GM19397 (cell line): ENCODE results near the gene RNF150.
A peak's percentile ranks its signal among the peaks of the same experiment; 100 is the strongest.
"Not testable (repeated sequence)": the region's sequence is repeated elsewhere in the genome, so short reads cannot be mapped to it uniquely, and the experiment has no call there.

Experiments
- ATAC-seq: cut with Tn5 transposase; IDR thresholded peaks from one replicate; pipeline ENCODE4 v1.9.1; 2021; ENCODE audit warnings: mild to moderate bottlenecking, moderate library complexity; ENCODE audit not compliant: unreplicated experiment

RNF150 gene

GRCh38 chr4:141133146-141133998 lies at the start of gene RNF150:
TSS of gene RNF150 (minus strand) at chr4:141133469.
- ATAC-seq = peak; percentile 68

DNA sequence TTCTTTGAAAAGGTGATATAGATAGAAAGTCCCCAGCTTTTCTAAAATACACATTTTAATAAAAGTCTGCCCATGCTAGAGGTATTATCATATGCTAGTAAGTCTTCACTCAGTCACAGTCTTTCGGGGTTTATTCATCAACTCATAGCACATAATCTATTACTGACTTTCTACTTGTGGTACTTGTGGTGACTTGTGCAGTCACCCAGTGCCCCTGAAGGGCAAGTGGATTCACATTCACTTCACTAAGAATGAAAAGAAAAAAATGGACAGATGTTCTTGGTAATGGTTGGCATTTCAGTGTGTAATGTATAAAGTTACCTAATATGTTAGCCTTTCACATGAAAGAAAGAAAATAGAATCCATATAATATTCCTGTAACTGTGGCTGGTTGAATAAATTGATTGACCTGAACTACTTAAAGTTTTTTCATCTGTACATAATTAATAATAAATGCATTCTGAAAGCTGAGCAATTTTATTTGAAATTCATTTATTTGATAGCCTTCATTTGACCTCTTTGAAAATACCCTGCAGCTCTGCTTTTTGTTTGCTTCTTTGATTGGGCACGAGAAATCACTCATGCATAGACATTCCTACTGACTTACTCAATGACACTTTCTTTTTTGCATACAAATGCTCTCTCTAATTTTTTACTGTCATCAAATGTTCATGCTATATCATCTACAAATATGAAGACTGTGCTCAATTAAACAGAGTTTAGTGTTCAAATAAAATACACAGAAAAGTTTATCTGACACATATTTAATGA lies 47.9 kb upstream of the RNF150 start:
- ATAC-seq = no peak

GRCh38 chr4:141179474-141180373 lies 46.5 kb upstream of the RNF150 start:
- no peak for ATAC-seq

DNA sequence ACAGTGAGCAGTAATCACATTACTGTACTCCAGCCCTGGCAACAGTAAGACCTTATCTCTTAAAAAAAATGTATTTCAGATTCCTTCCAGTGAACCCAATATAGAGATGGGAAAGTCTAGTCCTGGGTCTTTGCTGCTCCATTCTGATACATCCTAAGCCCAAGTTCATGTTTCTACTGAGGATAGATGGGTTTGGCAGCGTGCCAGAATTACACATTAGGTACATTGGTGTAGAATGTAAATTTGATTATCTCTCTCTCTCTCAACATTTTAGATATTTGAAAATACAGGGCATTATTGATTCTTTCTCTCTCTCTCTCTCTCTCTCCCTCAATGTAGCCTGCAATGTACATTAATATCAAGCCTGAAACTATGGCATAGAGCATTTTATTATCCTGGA lies 43.9 kb upstream of the RNF150 start:
- ATAC-seq = no peak

GRCh38 chr4:141174457-141174856 lies 41.2 kb upstream of the RNF150 start:
- ATAC-seq = no peak

- ATAC-seq = no peak
These were observed 37.4 kb upstream of the RNF150 start for GRCh38 chr4:141170671-141171070.

- ATAC-seq = no peak
These were observed 36.1 kb upstream of the RNF150 start for GRCh38 chr4:141169391-141169790.

GRCh38 chr4:141165001-141165400 lies 31.7 kb upstream of the RNF150 start:
- not testable (repeated sequence) for ATAC-seq

- no peak for ATAC-seq
These were observed 25.8 kb upstream of the RNF150 start for GRCh38 chr4:141159027-141159426.

GRCh38 chr4:141158219-141158618 lies 24.9 kb upstream of the RNF150 start:
- ATAC-seq = no peak

- ATAC-seq = no peak
These were observed 22.3 kb upstream of the RNF150 start for GRCh38 chr4:141155586-141155985.

GRCh38 chr4:141154725-141155124 lies 21.5 kb upstream of the RNF150 start:
- no peak for ATAC-seq

GRCh38 chr4:141153751-141154510 lies 20.7 kb upstream of the RNF150 start:
- ATAC-seq = no peak

DNA sequence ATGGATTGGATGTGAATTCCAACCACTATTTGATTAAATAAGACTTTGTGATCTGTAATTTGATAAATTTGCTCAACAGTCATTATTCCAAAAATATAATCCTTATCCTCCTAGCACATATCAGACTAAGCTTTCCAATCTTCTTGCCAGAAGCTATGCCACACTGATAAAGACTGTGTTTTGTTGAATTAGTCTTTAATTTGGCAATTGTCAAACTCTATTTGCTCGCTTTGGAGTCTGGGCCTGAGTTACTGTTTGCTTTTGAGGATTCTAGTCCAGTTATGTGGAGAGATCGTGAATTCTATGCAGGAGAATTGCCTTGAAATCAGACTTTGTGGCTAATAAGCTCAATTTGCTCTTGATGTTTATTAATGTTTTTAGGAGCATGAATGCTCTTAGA lies 10.9 kb upstream of the RNF150 start:
- ATAC-seq = no peak

DNA sequence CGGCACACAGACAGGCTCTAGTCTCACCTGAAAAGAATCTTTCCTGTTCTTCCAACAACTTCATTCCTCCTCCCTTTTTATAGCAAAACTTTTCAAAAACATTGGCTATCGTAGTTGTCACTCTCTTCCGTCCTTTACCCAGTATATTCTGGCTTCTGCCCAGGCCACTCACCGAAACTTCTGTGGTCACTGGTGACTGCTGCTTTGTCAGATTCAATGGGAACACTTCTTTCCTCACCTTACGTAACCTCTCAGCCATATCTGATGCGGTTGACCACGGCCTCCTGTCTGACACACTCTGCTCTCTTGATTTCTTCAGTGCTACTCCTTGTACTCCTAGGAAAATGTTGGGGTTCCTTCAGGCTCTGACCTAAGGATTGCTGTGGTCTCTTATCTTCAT lies 9.2 kb upstream of the RNF150 start:
- no peak for ATAC-seq

DNA sequence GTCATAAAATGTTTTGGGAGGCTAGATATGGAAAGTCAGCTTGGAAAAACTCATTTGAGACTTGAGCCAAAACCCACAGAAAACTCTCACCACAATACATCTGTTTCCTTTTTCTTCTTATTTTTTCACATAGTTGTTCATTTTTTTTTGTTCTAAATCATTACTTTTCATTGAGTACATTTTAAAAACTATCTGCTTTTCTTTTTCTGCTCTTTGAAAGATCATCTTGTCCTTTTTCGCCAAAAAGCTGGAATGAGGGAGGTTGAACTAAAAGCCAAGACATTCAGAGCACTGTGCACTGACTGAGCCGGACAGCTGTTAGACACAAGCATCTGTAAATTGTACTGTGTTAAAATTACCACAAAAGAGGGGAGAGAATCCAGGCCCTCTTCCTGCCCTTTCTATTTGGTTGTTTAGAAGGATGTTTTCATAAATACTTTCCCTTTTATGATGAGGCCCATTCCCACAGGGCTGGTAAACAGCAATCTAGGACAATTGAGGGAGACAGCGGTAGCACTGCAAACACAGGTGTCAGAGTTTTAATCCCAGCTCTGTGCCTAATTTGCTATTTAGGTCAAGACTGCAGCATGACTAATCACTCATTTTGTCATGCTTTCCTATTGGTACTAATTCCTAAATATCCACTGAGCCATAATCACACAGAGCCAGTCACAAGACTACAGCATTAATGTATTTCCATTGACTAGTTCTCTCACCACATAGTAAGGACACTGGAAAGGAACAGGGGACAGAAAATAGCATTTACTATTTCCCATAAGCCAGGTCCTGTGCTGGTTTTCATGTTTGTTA lies 7.3 kb upstream of the RNF150 start:
- ATAC-seq = no peak

DNA sequence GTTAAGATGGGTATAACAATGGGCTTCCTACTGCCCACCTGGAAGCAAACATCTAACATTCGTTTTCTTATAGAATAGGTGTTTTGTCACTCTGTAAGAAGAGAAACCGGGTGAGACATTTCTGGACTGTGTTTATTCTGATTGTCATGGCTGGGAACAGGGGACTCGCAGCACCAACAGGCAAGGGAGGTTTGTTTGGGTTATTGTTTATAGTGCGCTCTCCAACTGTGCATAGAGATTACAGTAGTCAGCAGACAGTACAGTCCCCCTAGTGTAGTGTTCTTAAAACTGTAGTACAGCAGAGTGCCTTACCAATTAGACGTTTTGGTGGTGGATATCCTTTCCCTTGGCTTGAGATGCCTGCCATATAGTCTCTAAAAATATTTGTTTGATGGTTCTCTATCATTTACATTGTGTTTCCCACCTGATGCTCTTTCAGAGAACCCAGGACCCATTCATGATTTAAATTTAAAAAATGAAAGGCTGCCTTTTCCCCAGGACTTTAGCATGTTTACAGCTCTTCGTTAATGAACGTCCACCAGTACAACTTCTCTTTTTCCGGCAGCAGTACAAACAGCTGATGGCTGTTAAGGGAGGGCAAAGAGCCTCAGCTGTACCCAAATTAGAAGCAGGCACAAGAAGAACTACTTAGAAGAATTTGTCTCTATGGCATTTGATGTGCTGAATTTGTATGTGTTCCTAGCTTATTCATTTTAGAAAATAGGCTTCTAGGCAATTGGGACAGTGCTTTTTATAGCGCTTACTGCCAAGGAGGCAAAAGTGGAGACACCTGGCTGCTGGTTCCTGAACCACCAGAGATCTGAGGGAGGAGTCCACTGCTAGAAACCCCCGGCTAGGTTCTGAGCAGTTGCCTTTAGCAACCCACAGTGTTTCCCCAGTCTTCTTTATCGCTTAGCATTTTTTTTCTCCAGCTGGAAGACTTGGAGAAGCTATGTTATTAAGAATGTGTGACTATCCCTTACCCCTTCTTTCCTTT lies 1.0 kb upstream of the RNF150 start:
- no peak for ATAC-seq

DNA sequence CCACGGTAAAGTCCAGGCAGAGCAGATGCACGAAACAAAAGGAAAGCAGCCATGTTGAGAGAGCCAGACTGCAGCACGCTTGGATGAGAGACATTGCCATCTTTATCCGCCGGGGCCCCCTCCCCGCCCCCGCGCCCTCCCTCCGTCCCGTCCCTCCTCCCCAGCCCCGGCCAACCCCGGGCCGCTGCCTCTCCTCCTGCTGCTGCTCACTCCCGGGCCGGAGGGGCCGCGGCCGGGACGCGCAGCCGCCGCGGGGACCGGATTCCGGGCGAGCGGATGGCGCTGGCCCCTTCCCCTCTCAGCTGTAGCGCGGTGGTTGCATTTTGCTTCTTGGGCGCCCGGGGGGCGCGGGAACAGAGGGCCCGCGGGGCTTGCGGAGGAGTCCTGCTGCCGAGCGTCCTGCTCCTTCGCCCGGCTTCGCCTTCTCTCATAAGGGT lies 542 bp downstream of the RNF150 start:
- ATAC-seq = peak; percentile 15
